Measurements from ENCODE around the gene PLCB1.
A peak's percentile ranks its signal among the peaks of the same experiment; 100 is the strongest.

The PLCB1 gene

DNA sequence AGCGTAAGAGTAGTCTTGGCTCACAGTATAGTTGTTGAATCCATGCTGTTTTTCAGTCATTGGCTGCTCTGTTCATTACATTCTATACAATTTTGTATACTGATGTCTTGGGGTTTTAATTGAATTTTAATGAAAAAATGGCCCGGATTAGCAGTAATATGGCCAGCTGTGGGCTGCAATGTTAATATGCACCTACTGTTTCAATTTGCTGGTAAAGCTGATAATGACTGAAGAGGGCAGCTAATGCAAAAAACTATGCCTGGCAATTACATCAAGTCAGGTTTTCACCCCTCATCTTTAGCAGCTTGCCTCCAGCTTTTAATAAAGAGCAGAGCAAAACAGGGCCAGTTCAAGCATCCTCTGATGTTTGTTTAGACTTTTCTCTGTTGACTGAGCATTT, 394.5 kb downstream of the PLCB1 start:
- TF ChIP-seq, protein P1, sequence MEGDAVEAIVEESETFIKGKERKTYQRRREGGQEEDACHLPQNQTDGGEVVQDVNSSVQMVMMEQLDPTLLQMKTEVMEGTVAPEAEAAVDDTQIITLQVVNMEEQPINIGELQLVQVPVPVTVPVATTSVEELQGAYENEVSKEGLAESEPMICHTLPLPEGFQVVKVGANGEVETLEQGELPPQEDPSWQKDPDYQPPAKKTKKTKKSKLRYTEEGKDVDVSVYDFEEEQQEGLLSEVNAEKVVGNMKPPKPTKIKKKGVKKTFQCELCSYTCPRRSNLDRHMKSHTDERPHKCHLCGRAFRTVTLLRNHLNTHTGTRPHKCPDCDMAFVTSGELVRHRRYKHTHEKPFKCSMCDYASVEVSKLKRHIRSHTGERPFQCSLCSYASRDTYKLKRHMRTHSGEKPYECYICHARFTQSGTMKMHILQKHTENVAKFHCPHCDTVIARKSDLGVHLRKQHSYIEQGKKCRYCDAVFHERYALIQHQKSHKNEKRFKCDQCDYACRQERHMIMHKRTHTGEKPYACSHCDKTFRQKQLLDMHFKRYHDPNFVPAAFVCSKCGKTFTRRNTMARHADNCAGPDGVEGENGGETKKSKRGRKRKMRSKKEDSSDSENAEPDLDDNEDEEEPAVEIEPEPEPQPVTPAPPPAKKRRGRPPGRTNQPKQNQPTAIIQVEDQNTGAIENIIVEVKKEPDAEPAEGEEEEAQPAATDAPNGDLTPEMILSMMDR (IDR thresholded peaks at IDR 0.05; ENCODE audit: low read depth, low read length): no peak
- H3K4me3 ChIP-seq (ENCODE audit: low read depth, low read length): no peak overlapping the region
- in situ Hi-C loops (cut with HindIII; ENCODE audit: low sequenced_read_pairs): no loop called here
- DNase-seq (ENCODE audit: low read depth, low spot score): no peak

DNA sequence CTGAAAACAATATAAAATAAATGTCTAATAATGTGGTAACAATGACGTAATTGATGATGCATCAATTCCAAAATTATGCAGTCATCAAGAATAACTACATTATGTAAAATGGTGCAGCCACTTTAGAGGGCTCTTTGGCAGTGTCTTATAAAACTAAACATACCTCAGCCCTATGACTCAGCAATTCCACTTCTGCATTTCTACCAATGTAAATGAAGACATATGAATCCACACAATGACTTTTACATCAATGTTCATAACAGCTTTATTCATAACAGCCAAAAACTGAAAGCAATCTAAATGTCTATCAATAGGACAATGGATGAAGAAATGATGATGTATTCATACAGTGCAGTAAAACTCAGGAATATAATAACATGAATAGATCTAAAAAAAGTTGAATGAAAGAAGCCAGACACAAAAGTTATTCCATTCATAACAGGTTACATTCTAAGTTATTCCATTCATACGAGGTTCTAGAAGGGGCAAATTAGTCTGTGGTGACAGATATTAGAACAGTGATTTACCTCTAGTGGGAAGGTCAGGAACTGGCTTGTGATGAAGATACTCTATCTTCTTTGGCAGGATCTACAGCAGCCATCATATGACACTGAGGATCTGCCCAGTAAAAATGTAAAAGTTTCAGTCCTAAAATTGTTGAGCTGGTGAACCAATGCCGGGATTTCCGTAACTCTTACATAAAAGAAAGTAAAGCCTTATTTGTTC, 396.1 kb downstream of the PLCB1 start:
- peak; percentile 83 for DNase-seq (ENCODE audit: low read depth, low spot score)
- no peak overlapping the region for H3K4me3 ChIP-seq (ENCODE audit: low read depth, low read length)
- TF ChIP-seq, protein P1 (IDR thresholded peaks at IDR 0.05; ENCODE audit: low read depth, low read length): no peak
- in situ Hi-C loops (cut with HindIII; ENCODE audit: low sequenced_read_pairs): no loop called here

DNA sequence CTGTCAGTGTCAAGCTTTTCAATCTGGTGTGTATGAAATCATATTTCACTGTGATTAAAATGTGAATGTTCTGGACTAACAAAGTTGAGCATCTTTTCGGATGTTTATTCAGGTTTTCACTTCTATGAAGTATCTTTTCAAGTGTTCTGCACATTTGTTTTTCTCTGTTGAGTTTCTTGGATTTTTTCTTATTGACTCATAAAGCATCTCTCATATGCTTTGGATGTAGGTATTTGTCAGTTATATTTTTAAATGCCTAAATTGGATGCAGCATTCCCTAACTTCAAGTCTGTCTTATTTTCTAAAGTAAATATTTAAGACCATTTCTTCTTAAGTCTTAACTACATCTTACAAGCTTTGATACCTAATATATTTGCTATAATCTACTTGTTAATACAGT, 398.0 kb downstream of the PLCB1 start:
- TF ChIP-seq, protein P1 (IDR thresholded peaks at IDR 0.05; ENCODE audit: low read depth, low read length): no peak
- H3K4me3 ChIP-seq (ENCODE audit: low read depth, low read length): no peak overlapping the region
- in situ Hi-C loops (cut with HindIII; ENCODE audit: low sequenced_read_pairs): no loop called here
- no peak for DNase-seq (ENCODE audit: low read depth, low spot score)

DNA sequence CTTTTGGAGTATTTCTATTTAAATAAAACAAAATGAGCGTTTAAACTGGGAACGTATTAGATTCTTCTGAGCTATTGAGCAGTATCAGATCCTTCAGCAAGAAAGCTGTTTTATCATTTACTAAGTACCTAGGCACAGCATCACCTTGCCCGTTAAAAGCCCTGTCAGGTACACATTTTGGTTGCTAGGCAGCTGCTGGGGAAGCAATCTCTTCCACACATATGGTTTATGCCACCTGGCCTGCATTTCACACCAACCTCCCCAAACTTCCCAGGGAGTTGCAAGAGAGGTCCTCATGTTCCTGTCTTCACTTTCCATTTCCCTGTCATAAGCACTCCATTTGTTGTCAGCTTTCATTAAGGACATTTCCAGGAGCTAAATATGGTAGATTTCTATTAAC, 400.1 kb downstream of the PLCB1 start:
- in situ Hi-C loops (cut with HindIII; ENCODE audit: low sequenced_read_pairs): no loop called here
- TF ChIP-seq, protein P1 (IDR thresholded peaks at IDR 0.05; ENCODE audit: low read depth, low read length): no peak

DNA sequence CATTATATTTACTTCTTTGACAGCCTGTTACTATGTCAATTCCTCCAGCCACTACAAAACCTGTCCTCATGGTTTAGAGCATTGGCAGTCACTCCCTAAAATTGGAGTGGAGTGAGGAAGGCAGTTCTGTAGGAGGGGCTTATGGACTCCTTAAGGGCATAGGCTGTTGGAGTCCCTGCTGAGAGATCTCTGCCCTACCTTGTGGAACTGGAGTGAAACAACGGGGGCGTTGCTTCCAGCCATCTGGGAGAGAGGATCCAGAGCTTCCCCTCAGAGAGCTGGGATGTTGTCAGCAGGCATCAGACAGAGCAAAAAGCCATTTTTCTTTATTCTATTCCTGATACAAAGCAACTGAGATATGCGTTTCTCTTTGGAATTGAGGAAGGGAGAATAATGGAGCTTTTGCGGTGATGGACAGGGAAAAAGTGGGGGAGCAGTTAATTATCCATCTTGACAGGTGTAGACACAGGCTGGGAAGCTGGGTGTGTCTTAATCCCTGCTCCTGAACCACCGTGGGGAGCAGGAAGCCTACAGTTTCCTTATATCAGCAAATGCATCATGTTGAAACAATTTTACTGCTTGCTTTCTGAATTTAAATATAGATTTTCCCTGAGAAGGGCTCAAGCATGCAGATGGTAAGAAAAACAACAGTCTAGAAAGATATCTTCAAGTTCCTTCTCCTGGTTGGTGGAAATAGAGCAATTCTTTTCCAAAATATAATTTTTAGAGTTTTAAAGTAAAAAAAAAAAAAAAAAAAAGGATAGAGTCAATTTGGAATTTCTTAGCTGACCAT, 402.5 kb downstream of the PLCB1 start:
- in situ Hi-C loops (cut with HindIII; ENCODE audit: low sequenced_read_pairs): no loop called here
- no peak overlapping the region for H3K4me3 ChIP-seq (ENCODE audit: low read depth, low read length)
- no peak for DNase-seq (ENCODE audit: low read depth, low spot score)
- TF ChIP-seq, protein P1 (IDR thresholded peaks at IDR 0.05; ENCODE audit: low read depth, low read length): no peak

More for the DNA sequence above, 400.1 kb downstream of the PLCB1 start:
- no peak overlapping the region for H3K4me3 ChIP-seq (ENCODE audit: low read depth, low read length)
- DNase-seq (ENCODE audit: low read depth, low spot score): no peak

DNA sequence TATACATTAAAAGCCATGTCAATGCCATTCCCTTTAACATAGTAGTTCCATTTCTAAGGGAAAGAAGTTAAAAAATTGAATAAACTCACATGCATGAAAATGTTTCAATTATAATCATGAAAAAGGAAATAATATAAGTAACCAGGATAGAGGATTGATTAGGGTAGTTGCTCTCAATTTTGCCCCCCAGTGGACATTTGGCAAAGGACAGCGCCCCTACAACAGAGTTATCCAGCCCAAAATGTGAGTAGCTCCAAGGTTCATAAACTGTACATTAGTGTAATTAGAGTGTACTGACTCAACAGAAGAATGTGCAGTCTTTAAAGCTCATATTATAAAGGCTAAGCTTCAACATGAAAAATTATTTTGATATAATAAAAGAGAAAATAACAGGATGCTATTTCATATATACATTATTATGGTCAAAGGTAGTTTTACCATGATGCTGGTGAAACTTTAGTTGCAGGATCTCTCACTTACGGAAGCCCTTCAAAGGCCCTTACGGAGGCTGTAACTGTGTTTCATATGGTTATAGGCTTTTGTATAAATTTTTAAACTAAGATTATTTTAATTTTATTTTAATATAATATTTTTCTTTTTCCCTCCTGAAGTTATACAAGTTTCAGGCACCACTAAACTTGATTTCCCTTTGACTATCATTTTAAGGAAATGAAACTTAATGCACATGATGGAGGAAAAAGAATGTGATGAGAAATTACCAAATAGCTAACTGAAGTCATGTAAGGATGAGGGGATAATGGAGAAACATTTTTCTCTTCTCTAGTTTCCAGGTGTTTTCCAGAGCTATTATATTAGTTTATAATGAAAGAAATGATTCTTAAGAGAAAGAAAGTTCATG, 403.6 kb downstream of the PLCB1 start:
- in situ Hi-C loops (cut with HindIII; ENCODE audit: low sequenced_read_pairs): no loop called here
- H3K4me3 ChIP-seq (ENCODE audit: low read depth, low read length): no peak overlapping the region
- DNase-seq (ENCODE audit: low read depth, low spot score): no peak
- TF ChIP-seq, protein P1 (IDR thresholded peaks at IDR 0.05; ENCODE audit: low read depth, low read length): peak; percentile 66

All from astrocyte of the spinal cord (primary cell).